H9 (cell line): ENCODE results near the gene LARP4B. TPM values are rescaled to one million over a fixed set of nuclear protein-coding genes. Genes with fewer than 3 reads are reported as not detected.

Experiments
- DNase-seq: peaks from one replicate; pipeline ENCODE4 v3.0.0-alpha.2; 2017
- H2AFZ ChIP-seq: one replicate; pipeline ENCODE4 v1.6.1; 2013; ENCODE audit warnings: mild to moderate bottlenecking, low read length, control low read depth, moderate library complexity
- H2AK5ac ChIP-seq: 2 replicates; pipeline ENCODE4 v1.6.1; 2013; ENCODE audit warnings: low read length, control low read depth, mixed read lengths; ENCODE audit not compliant: insufficient read length
- H2BK120ac ChIP-seq: one replicate; pipeline ENCODE4 v1.6.1; 2013; ENCODE audit warnings: low read depth, mild to moderate bottlenecking, low read length, control low read depth, inconsistent platforms; ENCODE audit not compliant: poor library complexity, severe bottlenecking
- H2BK12ac ChIP-seq: 2 replicates; pipeline ENCODE4 v1.6.1; 2013; ENCODE audit warnings: low read length, control low read depth, mixed read lengths, low read depth; ENCODE audit not compliant: insufficient read length
- H2BK15ac ChIP-seq: 2 replicates; pipeline ENCODE4 v1.6.1; 2013; ENCODE audit warnings: low read depth, low read length, control low read depth
- H2BK20ac ChIP-seq: one replicate; pipeline ENCODE4 v1.6.1; 2013; ENCODE audit warnings: low read depth, mild to moderate bottlenecking, low read length, control low read depth, inconsistent platforms; ENCODE audit not compliant: poor library complexity, severe bottlenecking
- H2BK5ac ChIP-seq: 2 replicates; pipeline ENCODE4 v1.6.1; 2013; ENCODE audit warnings: low read length, control low read depth, mixed read lengths; ENCODE audit not compliant: insufficient read length
- H3K14ac ChIP-seq: 2 replicates; pipeline ENCODE4 v1.6.1; 2013; ENCODE audit warnings: low read length, control low read depth; ENCODE audit not compliant: insufficient read depth
- H3K18ac ChIP-seq: 2 replicates; pipeline ENCODE4 v1.6.1; 2013; ENCODE audit warnings: low read depth, mild to moderate bottlenecking, mixed read lengths, low read length, control low read depth; ENCODE audit not compliant: insufficient read length
- H3K23ac ChIP-seq: 2 replicates; pipeline ENCODE4 v1.6.1; 2013; ENCODE audit warnings: low read length, control low read depth, mixed read lengths, low read depth; ENCODE audit not compliant: insufficient read length
- H3K23me2 ChIP-seq: 2 replicates; pipeline ENCODE4 v1.6.1; 2013; ENCODE audit warnings: low read depth, mild to moderate bottlenecking, mixed read lengths, low read length, control low read depth; ENCODE audit not compliant: insufficient read length, poor library complexity, severe bottlenecking
- H3K27ac ChIP-seq: 2 replicates; pipeline ENCODE4 v1.5.1; 2013; ENCODE audit warnings: low read length, control low read depth, mixed read lengths, low read depth; ENCODE audit not compliant: insufficient read length
- H3K27me3 ChIP-seq: 2 replicates; pipeline ENCODE4 v1.6.1; 2013; ENCODE audit warnings: low read length, control low read depth, inconsistent platforms; ENCODE audit not compliant: insufficient read depth
- H3K4ac ChIP-seq: 2 replicates; pipeline ENCODE4 v1.6.1; 2013; ENCODE audit warnings: low read depth, mild to moderate bottlenecking, control low read depth, inconsistent platforms, low read length, moderate library complexity
- H3K4me1 ChIP-seq: 2 replicates; pipeline ENCODE4 v1.6.1; 2013; ENCODE audit warnings: low read length, control low read depth, inconsistent platforms; ENCODE audit not compliant: insufficient read depth
- H3K4me2 ChIP-seq: 2 replicates; pipeline ENCODE4 v1.6.1; 2013; ENCODE audit warnings: low read length, control low read depth, mixed read lengths; ENCODE audit not compliant: insufficient read length, insufficient read depth
- H3K56ac ChIP-seq: 2 replicates; pipeline ENCODE4 v1.6.1; 2013; ENCODE audit warnings: low read depth, mild to moderate bottlenecking, mixed read lengths, low read length, control low read depth; ENCODE audit not compliant: insufficient read length
- H3K79me1 ChIP-seq: 2 replicates; pipeline ENCODE4 v1.6.1; 2013; ENCODE audit warnings: low read depth, mild to moderate bottlenecking, moderate library complexity, low read length, control low read depth, inconsistent platforms; ENCODE audit not compliant: insufficient read depth, poor library complexity, severe bottlenecking
- H3K79me2 ChIP-seq: 2 replicates; pipeline ENCODE4 v1.6.1; 2013; ENCODE audit warnings: low read length, control low read depth, inconsistent platforms; ENCODE audit not compliant: insufficient read depth
- H3K9ac ChIP-seq: 2 replicates; pipeline ENCODE4 v1.6.1; 2013; ENCODE audit warnings: low read length, control low read depth, mixed read lengths; ENCODE audit not compliant: insufficient read length; ENCODE audit errors: extremely low read depth
- H3K9me3 ChIP-seq: one replicate; pipeline ENCODE4 v1.6.1; 2013; ENCODE audit warnings: low read depth, low read length, inconsistent platforms; ENCODE audit not compliant: control insufficient read depth
- H3T11ph ChIP-seq: one replicate; pipeline ENCODE4 v1.6.1; 2013; ENCODE audit warnings: mild to moderate bottlenecking, low read length, control low read depth, inconsistent platforms
- H4K20me1 ChIP-seq: one replicate; pipeline ENCODE4 v1.6.1; 2013; ENCODE audit not compliant: control insufficient read depth, insufficient read length, insufficient read depth
- H4K5ac ChIP-seq: 2 replicates; pipeline ENCODE4 v1.6.1; 2013; ENCODE audit warnings: low read depth, mild to moderate bottlenecking, mixed read lengths, low read length, control low read depth; ENCODE audit not compliant: insufficient read length
- H4K8ac ChIP-seq: replicated peaks from 2 replicates; pipeline ENCODE4 v1.6.1; 2013; ENCODE audit warnings: low read length, control low read depth, mixed read lengths, low read depth; ENCODE audit not compliant: insufficient read length
- H4K91ac ChIP-seq: 2 replicates; pipeline ENCODE4 v1.6.1; 2013; ENCODE audit warnings: low read depth, mild to moderate bottlenecking, moderate library complexity, mixed read lengths, low read length, control low read depth; ENCODE audit not compliant: insufficient read length
- H3K27ac Mint-ChIP-seq, 3 experiments: 2 replicates in 2 of 3; 3 replicates in 1 of 3; pipeline ENCODE4 v1.8.0; 2020 to 2021; ENCODE audit warnings: mixed read lengths in 3 of 3, mild to moderate bottlenecking in 1 of 3, moderate library complexity in 1 of 3
- H3K27me3 Mint-ChIP-seq: 2 replicates; pipeline ENCODE4 v1.8.0; 2021; ENCODE audit warnings: low read depth, mild to moderate bottlenecking, moderate library complexity, mixed read lengths
- H3K36me3 Mint-ChIP-seq, 3 experiments: 2 replicates in 2 of 3; 3 replicates in 1 of 3; pipeline ENCODE4 v1.8.0; 2020 to 2021; ENCODE audit warnings: low read depth in 3 of 3, mixed read lengths in 3 of 3; ENCODE audit not compliant: insufficient read depth in 1 of 3
- H3K4me1 Mint-ChIP-seq, 2 experiments: 2 replicates each; pipeline ENCODE4 v1.8.0; 2020; ENCODE audit warnings: mixed read lengths in 2 of 2
- H3K4me3 Mint-ChIP-seq, 2 experiments: 2 replicates in 1 of 2; 3 replicates in 1 of 2; pipeline ENCODE4 v1.8.0; 2020 to 2021; ENCODE audit warnings: mild to moderate bottlenecking in 2 of 2, mixed read lengths in 2 of 2, moderate library complexity in 1 of 2
- H3K9me3 Mint-ChIP-seq, 2 experiments: 2 replicates in 1 of 2; 3 replicates in 1 of 2; pipeline ENCODE4 v1.8.0; 2020; ENCODE audit warnings: mild to moderate bottlenecking in 2 of 2, mixed read lengths in 2 of 2, moderate library complexity in 1 of 2
- CTCF ChIP-seq: fragments of 200-600 bp; sonication (generic); conservative IDR thresholded peaks from 3 replicates; pipeline ENCODE4 v1.8.0; 2021; ENCODE audit warnings: antibody characterized with exemption, mild to moderate bottlenecking
- WGBS: extraction: QIAGEN DNeasy Blood & Tissue Kit; methylation state at CpG from one replicate; pipeline ENCODE4 v1.1.7; 2013; ENCODE audit warnings: missing lambda C conversion rate, low lambda C conversion rate, mixed read lengths; ENCODE audit not compliant: insufficient read length; ENCODE audit errors: extremely low coverage; 5-methylcytosine and 5-hydroxymethylcytosine counted together
- total RNA-seq: library from RNA; stranded (reverse); gene quantifications from 2 replicates; pipeline ENCODE4 v1.2.1, GENCODE V29; 2021

The LARP4B gene
- total RNA-seq, 1 experiment from 2014 or later = 88.9 TPM

DNA sequence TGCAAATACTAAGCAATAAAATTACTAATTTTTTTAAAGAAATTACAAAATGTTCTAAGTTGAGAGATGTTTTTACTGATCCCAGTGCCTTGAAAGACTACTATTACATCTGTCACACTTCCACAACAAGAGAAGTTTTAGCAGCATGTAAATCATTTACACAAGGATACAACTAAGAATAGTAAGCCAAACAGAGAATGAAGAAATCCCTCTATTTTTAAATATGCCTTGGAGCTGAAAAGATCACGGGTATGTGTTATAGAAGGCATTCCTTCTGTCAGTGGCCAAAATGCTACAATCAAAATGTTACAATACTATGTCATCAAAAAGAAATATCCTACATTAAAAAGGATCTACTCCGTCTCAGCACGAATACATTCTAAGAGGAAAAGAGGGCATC is 52.6 kb downstream of the LARP4B start:
- H3K14ac ChIP-seq = no peak overlapping the region
- Mint-ChIP-seq H3K9me3 (no peaks in the 10 kb centered on the region), H3K27me3 (no peaks in the 10 kb centered on the region), H3K4me1 (no peaks in the 10 kb centered on the region), H3K27ac (no peak overlapping the region), H3K4me3 (no peak overlapping the region), H3K36me3 (peaks cover 16 to 74% (median 51%) of the 10 kb centered on the region in 3 experiments; a peak in 6 of 7 replicates)
- DNase-seq = no peak
- no peak overlapping the region for H3K4me2 ChIP-seq
- H2BK12ac ChIP-seq = no peak overlapping the region
- no peak overlapping the region for H3T11ph ChIP-seq
- no peaks in the 10 kb centered on the region for H3K27me3 ChIP-seq
- H3K56ac ChIP-seq = no peak overlapping the region
- H4K8ac ChIP-seq = no peak overlapping the region
- no peak for TF ChIP-seq CTCF
- no peaks in the 10 kb centered on the region; the same call in 1 of the 2 replicates for H3K79me2 ChIP-seq
- H2AK5ac ChIP-seq = no peak overlapping the region
- H2BK20ac ChIP-seq = no peak overlapping the region
- no CpG with 5 or more reads among the region's 3 CpGs for WGBS
- no peak overlapping the region for H2BK15ac ChIP-seq
- H4K20me1 ChIP-seq = no peaks in the 10 kb centered on the region
- H3K23ac ChIP-seq = no peak overlapping the region
- H3K27ac ChIP-seq = no peak overlapping the region
- no peak overlapping the region for H3K4ac ChIP-seq
- no peak overlapping the region for H3K9ac ChIP-seq
- no peak overlapping the region for H2BK120ac ChIP-seq
- H3K9me3 ChIP-seq = no peaks in the 10 kb centered on the region
- no peaks in the 10 kb centered on the region for H3K23me2 ChIP-seq
- peaks cover 2% of the 10 kb centered on the region for H3K79me1 ChIP-seq
- H4K91ac ChIP-seq = no peak overlapping the region
- H2BK5ac ChIP-seq = no peak overlapping the region
- H3K18ac ChIP-seq = no peak overlapping the region
- no peak overlapping the region for H4K5ac ChIP-seq
- H2AFZ ChIP-seq = no peak overlapping the region
- H3K4me1 ChIP-seq = no peaks in the 10 kb centered on the region
